A204.1 (cell line): Measurements from ENCODE around the gene WNT2B.

Experiments
- FAIRE-seq: peaks from 2 replicates; lab custom pipeline; 2012; peaks lifted over from hg19 to GRCh38; lab: Jason Lieb, UNC

The WNT2B gene

DNA sequence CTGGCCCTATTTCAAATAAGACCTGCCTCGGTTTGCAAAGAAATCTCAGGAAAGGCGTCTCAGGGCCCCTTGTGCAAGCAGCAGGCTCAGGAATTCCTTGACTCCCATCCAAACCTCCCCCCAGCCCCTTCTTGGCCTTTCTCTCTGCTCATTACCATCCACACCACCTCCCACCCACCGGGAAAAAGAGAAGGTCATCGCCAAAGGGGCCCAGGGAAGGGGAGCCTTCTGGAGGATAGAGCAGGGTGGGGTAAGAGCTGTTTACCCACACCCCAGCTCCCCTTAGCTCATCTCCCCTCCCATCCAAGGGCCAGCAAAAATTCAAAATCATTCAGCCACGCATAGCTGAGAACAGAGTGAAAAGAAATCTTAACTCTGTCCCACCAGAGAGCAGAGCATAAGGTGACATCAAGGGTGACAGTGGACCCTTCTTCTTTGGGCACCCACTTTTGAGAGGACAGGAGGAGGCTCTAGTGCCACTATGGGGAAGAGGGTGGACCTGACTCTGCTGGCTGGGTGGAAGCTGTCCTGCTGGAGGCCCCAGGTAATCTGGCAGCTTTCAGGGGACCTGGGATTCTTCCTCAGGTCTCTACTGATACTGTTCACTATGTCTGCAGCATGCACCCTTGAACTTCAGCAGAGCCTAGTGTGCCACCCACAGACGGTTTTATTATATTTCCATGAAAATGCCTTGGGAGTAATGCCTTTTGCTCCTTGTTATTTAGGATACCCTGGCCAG is 3.9 kb upstream of the WNT2B start:
- FAIRE-seq: no peak

DNA sequence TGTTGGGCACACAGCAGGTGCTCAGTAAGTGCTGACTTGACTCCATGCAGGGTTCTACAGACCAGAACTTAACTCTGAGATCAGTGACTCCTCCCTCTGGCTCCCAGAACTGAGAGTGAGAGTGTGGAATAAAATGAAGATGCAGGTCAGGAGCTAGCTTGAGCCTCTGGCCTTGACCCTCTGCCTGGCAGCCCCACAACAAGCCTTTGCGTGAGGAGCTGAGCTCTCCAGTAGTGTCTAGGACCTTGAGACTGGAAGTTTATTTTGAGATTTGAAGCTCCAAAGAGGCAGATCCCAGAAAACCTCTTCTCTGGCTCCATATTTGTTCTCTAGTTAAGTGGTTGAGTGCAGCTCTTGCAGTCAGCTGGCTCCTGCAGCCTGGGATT is 3.4 kb upstream of the WNT2B start:
- FAIRE-seq: no peak

DNA sequence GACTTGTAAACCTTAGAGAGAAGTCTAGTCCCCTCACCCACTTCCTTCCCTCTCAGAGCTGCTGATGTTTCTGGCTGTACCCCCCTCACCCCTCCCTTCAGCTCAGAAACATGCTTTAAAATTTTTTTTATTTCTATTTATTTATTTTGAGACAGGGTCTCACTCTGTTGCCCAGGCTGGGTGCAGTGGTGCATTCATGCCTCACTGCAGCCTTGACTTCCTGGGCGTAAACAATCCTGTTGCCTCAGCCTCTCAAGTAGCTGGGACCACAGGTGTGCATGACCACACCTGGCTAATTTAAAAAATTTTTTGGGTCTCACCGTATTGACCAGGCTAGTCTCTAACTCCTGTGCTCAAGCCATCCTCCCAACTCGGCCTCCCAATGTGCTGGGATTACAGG is 2.9 kb upstream of the WNT2B start:
- FAIRE-seq: no peak

DNA sequence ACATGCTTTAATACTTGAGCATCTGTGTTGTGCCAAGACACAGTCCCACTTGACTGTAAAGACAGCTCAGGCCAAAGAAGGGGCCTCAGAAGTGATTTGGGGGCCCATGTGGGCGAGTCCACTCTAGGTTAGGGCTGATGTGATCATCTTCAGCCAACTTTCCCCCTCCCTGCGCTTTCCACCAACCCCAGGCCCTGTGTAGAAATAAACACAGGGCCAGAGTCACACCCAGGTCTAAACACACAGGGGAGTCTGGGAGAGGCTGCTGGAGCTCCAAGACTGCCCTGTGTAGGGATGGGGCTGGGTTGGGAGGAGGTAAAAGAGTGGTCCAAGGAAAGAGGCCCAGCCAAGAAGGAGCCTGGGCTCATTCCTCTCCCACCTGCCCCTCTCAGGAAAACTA is 2.5 kb upstream of the WNT2B start:
- FAIRE-seq: no peak

DNA sequence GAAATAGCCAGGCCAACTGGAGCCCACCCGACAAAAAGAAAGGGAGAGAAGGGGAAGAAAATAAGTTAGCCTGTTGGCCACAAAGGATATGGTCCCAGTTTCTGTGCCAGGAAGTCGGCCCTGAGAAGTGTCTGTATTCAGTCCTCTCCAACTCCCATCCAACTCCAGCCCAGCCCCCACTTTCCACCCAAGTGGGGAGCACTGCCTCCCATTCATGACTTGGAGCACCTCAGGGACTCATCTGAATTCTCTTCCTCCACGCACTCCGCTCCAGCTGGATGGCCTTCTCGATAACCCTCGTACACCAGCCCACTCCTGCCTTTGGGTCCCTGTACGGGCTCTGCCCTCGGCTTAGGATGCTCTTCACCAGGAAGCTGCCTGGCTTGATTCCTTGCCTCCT is 2.0 kb upstream of the WNT2B start:
- FAIRE-seq: no peak

DNA sequence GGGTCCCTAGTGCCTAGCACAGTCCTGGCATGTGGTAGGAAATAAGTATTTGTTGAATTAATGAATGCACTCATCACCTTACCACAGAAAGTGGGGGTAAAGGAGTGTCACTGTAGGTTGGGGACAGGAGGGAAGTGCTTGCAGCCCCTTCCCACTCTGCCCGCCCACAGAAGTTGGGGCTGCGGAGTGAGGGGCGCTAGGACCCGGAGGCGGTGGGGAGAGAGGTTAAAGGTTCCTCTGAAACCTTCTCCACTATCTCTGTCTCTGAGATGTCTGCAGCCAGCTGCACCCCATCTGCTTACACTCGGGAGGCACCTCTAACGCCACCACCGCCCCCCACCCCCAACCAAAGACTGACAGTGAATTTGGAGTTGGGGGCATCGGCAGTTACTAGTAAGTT is 1.4 kb upstream of the WNT2B start:
- no peak for FAIRE-seq

DNA sequence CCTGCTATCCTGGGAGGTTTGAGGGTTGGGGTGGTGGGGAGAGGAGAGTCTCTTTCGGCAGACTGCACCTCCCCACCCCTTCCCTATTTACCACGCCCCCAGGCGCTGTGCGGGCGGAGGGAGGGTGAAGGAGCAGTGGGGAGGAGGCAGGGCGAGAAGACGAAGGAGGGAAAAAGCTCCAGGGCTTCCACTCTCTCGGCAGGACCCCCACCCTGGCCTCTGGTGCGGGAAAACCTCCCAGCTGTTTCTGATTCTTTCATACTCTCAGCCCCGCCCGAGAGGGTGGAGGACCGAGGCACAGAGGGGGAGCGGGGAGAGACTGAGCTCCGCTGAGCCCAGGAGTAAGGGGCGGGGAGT is 866 bp upstream of the WNT2B start:
- FAIRE-seq: no peak

- no peak for FAIRE-seq
These were observed 367 bp downstream of the WNT2B start for GRCh38 chr1:112509005-112509659.

- no peak for FAIRE-seq
These were observed 954 bp downstream of the WNT2B start for GRCh38 chr1:112509660-112510178.

- no peak for FAIRE-seq
These were observed 1.6 kb downstream of the WNT2B start for GRCh38 chr1:112510340-112510739.

DNA sequence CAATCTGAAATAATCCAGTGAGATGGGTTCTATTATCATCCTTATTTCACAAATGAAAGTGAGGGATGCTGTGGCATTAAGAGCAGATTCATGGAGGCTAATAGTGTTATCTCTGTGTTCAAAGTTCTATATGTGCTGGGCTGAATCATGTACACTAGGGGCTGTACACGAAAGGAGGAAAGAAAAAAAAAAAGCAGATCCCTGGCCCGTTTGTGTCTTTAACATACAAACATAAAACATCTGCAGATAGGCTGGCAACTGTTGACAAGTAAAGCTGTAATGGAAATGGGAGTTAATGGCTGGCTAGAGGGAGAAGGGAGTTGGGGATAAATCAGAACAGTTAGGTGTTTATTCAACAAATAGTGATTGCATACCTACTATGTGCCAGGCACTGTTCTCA is 3.1 kb downstream of the WNT2B start:
- no peak for FAIRE-seq

GRCh38 chr1:112513112-112513870 is 4.5 kb downstream of the WNT2B start:
- no peak for FAIRE-seq

GRCh38 chr1:112514901-112515300 is 6.1 kb downstream of the WNT2B start:
- FAIRE-seq: no peak

DNA sequence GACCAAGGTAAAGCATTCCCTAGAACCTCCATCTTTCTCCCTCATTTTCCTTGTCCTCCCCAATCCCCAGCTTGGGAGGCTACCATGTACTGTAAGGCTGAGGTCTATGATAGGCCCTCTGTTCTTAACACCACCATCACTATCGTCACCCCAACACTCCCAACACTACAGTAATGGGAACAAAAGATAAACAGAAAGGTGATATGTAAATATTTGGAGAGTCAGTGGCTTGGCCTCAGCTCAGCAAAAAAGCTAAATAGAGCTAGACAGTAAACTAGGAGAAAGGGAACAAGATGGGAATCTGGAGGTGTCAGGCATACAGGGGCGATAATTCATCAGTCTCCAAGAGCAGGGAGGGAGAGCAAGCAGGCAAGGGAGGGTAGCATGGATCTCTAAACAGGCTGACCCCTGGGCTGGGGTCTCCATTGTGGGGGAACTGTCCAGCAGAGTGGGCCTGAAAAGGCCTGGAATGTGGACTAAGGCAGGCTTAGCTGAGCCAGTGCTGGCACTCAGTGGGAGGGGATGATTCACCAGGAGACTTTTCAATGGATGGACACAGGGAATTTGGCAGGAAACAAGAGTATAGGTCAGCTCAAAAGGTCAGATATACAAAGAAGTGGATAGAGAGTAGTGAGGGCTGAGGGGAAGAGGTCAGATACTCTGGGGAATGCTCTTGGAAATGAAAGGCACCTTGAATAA is 6.7 kb downstream of the WNT2B start:
- no peak for FAIRE-seq

- no peak for FAIRE-seq
These were observed 7.4 kb downstream of the WNT2B start for GRCh38 chr1:112516141-112516540.

DNA sequence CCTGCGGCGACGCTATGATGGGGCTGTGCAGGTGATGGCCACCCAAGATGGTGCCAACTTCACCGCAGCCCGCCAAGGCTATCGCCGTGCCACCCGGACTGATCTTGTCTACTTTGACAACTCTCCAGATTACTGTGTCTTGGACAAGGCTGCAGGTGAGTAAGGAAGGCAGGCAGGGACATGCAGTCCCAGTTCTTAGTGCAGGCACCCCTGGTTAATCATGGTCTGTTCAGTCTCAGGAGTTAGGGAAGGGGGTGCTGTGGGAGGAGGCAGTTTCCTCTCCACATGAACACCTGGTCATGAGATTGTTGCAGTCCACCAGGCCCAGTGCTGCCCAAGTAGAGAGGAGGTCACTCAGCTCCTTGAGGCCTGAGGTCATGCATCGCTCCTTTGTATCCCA is 8.5 kb downstream of the WNT2B start:
- no peak for FAIRE-seq

DNA sequence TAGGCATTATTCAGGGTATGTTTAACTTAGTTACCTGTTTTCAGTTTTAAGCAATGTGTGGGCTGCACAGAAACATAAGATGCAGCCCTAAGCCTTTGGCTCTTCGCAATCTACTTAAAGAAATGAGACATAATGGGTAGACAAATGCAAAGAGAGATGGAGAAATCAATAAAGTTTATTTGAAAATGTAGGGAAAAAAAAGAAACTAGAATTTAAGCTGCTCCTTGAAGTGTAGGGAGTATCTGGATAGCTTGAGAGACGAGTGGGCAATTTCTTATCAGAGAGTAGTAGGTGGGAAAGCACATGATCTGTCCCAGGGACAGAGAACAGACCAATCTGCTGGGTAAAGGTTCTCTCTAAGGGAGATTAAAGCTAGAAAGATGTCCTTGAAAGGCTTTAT is 8.9 kb downstream of the WNT2B start:
- FAIRE-seq: no peak

DNA sequence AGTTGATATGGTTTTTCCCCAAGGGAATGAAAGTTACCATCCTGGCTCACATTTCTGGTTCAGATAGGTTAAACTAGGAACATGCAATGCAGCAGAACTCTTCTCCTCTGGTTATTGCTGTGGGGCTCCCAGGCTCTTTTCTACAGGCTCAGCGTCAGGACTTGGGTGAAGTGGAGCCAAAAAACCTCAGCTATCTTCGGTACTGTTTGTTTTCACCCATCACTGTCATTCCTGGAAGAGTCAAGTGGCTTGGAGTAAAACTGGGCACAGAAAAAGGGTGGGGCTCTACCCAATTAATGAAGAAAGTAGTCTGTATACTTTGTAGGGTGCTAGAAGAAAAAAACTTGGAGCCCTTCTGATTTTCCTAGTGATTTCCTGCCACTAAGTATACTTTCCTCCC is 9.4 kb downstream of the WNT2B start:
- no peak for FAIRE-seq

GRCh38 chr1:112520166-112520565 is 11.4 kb downstream of the WNT2B start:
- FAIRE-seq: no peak

- FAIRE-seq: no peak
These were observed 13.9 kb downstream of the WNT2B start for GRCh38 chr1:112522621-112523020.

- no peak for FAIRE-seq
These were observed 15.5 kb downstream of the WNT2B start for GRCh38 chr1:112524251-112524650.

- FAIRE-seq: no peak
These were observed 16.2 kb downstream of the WNT2B start for GRCh38 chr1:112524986-112525385.
